ENCODE results near the gene AMPH.
A peak's percentile ranks its signal among the peaks of the same experiment; 100 is the strongest.
"Not testable (repeated sequence)": the region's sequence is repeated elsewhere in the genome, so short reads cannot be mapped to it uniquely, and the experiment has no call there.

AMPH gene

GRCh38 chr7:38393874-38394273 lies 237.3 kb downstream of the AMPH start:
- no peak for DNase-seq

GRCh38 chr7:38391751-38392150 lies 239.4 kb downstream of the AMPH start:
- no peak for DNase-seq

GRCh38 chr7:38385682-38386081 lies 245.5 kb downstream of the AMPH start:
- DNase-seq, result no peak

- DNase-seq, result no peak
Observed at GRCh38 chr7:38383281-38383680, 247.9 kb downstream of the AMPH start.

GRCh38 chr7:38382684-38383083 lies 248.5 kb downstream of the AMPH start:
- no peak for DNase-seq

- no peak for DNase-seq
Observed at GRCh38 chr7:38375453-38375852, 255.7 kb downstream of the AMPH start.

GRCh38 chr7:38374507-38374906 lies 256.7 kb downstream of the AMPH start:
- DNase-seq, result peak in 4 of 5 experiments; percentile 34 to 57 (median 40)

DNA sequence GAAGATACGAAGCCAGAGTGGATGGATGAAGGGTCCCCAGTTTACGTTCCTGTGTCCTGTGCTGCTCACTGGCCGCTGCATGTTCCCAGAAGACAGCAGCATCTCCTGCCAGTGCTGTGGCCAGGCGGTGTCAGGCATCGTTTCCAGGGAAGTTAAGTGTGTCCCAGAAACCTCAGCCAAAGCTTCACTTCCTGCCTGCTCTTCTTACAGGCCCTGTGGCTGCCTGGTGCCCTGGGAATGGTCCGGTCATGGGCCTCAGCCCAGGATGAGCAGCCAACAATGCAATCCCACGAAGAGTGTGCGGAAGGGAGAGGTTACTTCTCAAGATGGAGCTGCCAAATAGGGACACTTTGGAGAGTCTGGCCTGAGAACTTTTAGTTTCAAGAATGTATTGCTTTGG lies 258.0 kb downstream of the AMPH start:
- DNase-seq, result no peak

- no peak for DNase-seq
Observed at GRCh38 chr7:38372290-38372689, 258.9 kb downstream of the AMPH start.

DNA sequence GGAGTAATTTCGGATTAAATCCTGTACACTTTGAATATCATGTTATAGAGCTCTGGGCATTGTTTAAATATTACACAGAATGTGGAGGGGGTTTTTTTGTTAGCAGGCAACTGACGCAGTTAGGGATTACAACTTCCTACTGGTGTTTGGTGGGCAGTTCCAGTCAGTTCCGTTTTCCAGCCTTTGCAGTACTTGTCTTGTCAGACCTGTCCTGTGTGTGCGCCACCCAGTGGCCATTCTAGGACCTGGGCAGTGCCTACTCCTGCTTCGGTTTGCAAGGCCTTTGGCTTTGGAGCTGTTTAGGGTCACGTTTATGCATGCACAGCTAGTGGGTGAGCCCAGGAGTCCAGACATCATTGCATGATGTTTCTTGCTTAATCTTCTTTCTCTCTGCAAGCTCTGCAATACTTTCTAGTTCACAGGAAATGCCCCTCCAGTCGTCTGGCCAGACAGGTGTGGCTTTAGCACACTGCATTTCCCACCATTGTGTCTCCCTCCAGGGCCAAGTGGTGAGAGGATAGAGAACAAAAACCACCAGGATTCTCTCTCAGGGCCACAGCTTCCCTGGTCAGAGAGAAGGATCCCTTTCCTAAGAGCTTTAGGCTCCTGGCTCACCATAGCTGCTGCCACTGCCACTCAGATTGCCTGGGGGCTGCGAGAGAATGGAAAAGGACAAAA lies 261.2 kb downstream of the AMPH start:
- peak; percentile 54 to 81 (median 68) for DNase-seq

DNA sequence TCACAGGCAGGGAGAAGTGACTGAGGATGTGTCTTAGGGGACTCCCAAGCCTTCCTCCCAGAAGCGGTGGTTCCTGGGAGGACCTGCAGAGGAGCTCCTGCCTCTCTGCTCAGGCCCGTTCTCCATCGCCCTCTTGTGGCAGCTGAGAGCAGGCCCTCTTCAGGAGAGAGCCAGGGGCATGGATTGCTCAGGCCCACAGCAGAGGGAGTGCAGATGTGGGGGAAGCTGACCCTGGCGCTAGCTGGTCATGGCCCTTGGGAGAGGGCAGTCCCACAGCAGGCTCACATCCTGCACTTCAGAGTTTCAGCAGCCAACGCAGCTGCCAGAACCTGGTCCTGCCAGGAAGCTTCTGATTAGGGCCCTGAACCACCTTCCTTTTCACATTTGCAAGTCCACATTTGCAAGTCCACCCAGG lies 263.0 kb downstream of the AMPH start:
- DNase-seq, result peak; percentile 50 to 81 (median 67)

GRCh38 chr7:38367301-38367890 lies 263.8 kb downstream of the AMPH start:
- DNase-seq, result peak in 2 of 5 experiments; percentile 32 to 83

- DNase-seq, result peak; percentile 46 to 81 (median 65)
Observed at GRCh38 chr7:38363379-38363778, 267.8 kb downstream of the AMPH start.

- peak in 4 of 5 experiments; percentile 32 to 88 (median 38) for DNase-seq
Observed at GRCh38 chr7:38362611-38363237, 268.4 kb downstream of the AMPH start.

DNA sequence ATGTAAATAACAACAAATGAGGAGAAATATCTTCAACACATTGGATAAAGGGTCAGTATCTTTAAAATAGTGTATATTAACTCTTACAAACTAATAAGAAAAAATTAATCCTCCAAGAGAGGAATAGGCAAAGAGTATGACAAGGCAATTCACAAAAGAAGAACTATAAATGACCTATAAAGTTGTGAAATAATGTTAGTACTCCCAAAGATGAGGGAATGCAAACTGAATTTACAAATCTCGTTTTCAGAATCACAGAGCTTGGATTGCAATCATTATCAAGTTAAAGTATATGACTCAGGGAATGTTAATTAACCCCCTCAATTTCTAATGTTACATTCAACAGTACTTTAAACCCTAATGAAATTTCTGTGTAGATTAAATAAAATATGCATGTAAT lies 270.4 kb downstream of the AMPH start:
- DNase-seq, result no peak

GRCh38 chr7:38359071-38359601 lies 272.0 kb downstream of the AMPH start:
- DNase-seq, result peak; percentile 41 to 71 (median 67)

GRCh38 chr7:38358273-38358831 lies 272.8 kb downstream of the AMPH start:
- DNase-seq, result peak in 2 of 5 experiments; percentile 47 to 72

DNA sequence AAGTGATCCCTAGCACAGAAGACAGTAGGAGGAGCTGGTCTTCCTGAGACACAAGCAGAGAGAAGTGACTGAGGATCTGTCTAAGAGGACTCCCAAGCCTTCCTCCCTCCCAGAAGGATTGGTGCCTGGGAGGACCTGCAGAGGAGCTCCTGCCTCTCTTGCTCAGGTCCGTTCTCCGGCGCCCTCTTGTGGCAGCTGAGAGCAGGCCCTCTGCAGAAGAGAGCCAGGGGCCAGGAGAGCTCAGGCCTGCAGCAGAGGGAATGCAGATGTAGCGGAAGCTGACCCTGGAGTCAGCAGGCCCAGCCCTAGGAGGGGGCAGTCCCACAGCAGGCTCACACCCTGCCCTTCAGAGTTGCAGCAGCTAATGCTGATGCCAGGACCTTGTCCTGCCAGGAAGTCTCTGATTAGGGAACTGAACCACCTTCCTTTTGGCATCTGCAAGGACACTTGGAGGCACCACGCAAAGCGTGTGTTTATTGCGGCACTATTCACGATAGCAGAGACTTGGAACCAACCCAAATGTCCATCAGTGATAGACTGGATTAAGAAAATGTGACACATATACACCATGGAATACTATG lies 276.8 kb downstream of the AMPH start:
- DNase-seq, result peak; percentile 40 to 68 (median 58)

- DNase-seq, result peak in 1 of 5 experiments; percentile 67
Observed at GRCh38 chr7:38353431-38353881, 277.7 kb downstream of the AMPH start.

GRCh38 chr7:38351601-38352000 lies 279.6 kb downstream of the AMPH start:
- DNase-seq, result no peak

DNA sequence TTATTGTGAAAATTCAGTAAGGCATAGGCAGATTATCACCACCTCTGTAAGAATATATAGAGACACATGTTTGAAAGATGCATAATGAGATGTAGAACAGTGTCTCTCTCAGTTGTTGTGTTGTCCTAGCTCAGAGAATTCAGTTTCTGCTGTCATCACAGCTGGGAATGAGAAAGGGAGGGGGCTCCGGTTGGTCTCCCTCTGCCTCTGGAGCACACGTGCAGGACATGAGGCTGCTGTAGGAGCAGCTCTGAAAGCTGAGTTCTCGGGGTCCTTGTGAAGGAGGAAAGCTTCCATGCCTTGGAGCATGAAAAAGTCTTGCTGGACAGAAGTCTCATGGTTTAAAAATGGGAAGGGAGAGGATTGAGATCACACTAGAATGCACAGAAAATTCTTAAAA lies 280.4 kb downstream of the AMPH start:
- DNase-seq, result not testable (repeated sequence)

GRCh38 chr7:38349869-38350583 lies 281.1 kb downstream of the AMPH start:
- DNase-seq, result peak in 4 of 5 experiments; percentile 48 to 71 (median 51)

Data from T-helper 2 cell (primary cell).